Skeletal muscle satellite cell (primary cell): Measurements from ENCODE around the gene CDX1. TPM values are rescaled to one million over a fixed set of nuclear protein-coding genes. Genes with fewer than 3 reads are reported as not detected.

Experiments
- H3K27me3 ChIP-seq: 2 replicates; pipeline ENCODE4 v1.7.0; 2013; ENCODE audit warnings: low read length; ENCODE audit not compliant: control insufficient read depth, insufficient read depth
- H3K36me3 ChIP-seq: 2 replicates; pipeline ENCODE4 v1.7.0; 2013; ENCODE audit warnings: mild to moderate bottlenecking, control low read depth, low read length; ENCODE audit not compliant: insufficient read depth
- H3K4me1 ChIP-seq: 2 replicates; pipeline ENCODE4 v1.7.0; 2013; ENCODE audit warnings: low read length; ENCODE audit not compliant: control insufficient read depth, insufficient read depth
- H3K4me2 ChIP-seq: 2 replicates; pipeline ENCODE4 v1.7.0; 2013; ENCODE audit warnings: mild to moderate bottlenecking, low read length
- H3K4me3 ChIP-seq: 2 replicates; pipeline ENCODE4 v1.7.0; 2013; ENCODE audit warnings: low read length
- H3K9ac ChIP-seq: 2 replicates; pipeline ENCODE4 v1.7.0; 2013; ENCODE audit warnings: mild to moderate bottlenecking, low read depth, low read length, moderate library complexity
- H3K9me3 ChIP-seq: replicated peaks from 2 replicates; pipeline ENCODE4 v1.7.0; 2013; ENCODE audit warnings: mild to moderate bottlenecking, control low read depth, low read length
- total RNA-seq: library from RNA; depleted of rRNA; stranded (reverse); fragments of >200 nt; gene quantifications from 2 replicates; pipeline ENCODE4 v1.2.3, GENCODE V29; 2012; rRNA removed

Gene CDX1
- not detected in 2 replicates for total RNA-seq

DNA sequence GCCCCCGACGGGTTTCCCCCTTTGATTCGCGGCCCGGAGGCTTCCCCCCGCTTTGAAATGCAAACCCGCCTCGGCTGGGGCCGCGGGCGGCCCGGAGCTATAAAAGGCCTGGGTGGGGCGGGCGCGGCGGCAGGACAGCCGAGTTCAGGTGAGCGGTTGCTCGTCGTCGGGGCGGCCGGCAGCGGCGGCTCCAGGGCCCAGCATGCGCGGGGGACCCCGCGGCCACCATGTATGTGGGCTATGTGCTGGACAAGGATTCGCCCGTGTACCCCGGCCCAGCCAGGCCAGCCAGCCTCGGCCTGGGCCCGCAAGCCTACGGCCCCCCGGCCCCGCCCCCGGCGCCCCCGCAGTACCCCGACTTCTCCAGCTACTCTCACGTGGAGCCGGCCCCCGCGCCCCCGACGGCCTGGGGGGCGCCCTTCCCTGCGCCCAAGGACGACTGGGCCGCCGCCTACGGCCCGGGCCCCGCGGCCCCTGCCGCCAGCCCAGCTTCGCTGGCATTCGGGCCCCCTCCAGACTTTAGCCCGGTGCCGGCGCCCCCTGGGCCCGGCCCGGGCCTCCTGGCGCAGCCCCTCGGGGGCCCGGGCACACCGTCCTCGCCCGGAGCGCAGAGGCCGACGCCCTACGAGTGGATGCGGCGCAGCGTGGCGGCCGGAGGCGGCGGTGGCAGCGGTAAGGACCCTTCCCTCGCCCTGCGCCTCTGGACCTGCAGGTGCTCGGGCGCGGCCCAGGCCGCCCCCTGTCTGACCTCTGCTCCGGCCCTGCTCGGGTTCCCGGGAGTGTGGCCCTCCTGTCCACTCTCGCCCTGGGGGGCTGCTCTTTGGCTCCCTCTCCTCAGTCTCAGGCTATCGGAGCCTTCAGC is at the start of gene CDX1:
CDX1 (plus strand) TSS at position 129 of the 862 bp plus-strand sequence; CDS start at position 228, 99 bp downstream.
- H3K36me3 ChIP-seq: no peaks in the 10 kb centered on the region
- no peaks in the 10 kb centered on the region for H3K9me3 ChIP-seq
- peaks cover 27% of the 10 kb centered on the region for H3K27me3 ChIP-seq
- no peak within 1 kb of the TSS for H3K9ac ChIP-seq
- no peak within 1 kb of the TSS for H3K4me3 ChIP-seq
- H3K4me1 ChIP-seq: peaks cover 8% of the 10 kb centered on the region
- H3K4me2 ChIP-seq: no peak within 1 kb of the TSS

DNA sequence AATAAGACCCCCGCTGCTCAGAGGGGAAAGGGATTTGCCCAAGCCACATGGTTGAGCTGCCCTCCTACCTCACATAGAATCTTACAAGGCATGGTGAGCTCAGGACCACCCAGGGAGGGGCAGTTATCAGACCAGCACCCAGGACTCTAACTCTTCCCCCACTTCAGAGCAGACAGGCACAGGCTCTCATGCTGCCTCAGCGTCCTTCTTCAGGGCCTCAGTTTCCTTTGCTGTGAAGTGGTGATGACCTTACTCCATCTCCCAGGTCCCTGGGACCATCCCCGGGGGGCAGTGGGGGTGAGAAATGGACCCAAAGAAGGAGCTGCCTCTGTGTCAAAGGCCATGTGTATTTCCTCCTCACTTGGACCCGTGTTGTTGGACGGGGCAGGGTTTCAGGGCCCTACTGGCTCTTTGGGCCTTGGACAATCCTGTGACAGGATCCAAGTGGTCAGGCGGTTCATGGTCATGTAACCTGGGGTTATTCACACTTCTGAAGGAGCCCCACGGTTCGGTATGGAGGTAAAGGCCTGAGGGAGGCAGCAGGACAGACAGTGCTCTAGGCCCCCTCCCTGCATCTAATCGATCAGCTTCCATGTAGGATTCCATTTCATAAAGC is 48.5 kb upstream of the CDX1 start:
- peaks cover 5% of the 10 kb centered on the region for H3K36me3 ChIP-seq
- no peaks in the 10 kb centered on the region for H3K9me3 ChIP-seq
- no peak overlapping the region for H3K4me3 ChIP-seq
- peaks cover 8% of the 10 kb centered on the region for H3K4me1 ChIP-seq
- no peaks in the 10 kb centered on the region for H3K27me3 ChIP-seq
- H3K4me2 ChIP-seq: no peak overlapping the region
- no peak overlapping the region for H3K9ac ChIP-seq

DNA sequence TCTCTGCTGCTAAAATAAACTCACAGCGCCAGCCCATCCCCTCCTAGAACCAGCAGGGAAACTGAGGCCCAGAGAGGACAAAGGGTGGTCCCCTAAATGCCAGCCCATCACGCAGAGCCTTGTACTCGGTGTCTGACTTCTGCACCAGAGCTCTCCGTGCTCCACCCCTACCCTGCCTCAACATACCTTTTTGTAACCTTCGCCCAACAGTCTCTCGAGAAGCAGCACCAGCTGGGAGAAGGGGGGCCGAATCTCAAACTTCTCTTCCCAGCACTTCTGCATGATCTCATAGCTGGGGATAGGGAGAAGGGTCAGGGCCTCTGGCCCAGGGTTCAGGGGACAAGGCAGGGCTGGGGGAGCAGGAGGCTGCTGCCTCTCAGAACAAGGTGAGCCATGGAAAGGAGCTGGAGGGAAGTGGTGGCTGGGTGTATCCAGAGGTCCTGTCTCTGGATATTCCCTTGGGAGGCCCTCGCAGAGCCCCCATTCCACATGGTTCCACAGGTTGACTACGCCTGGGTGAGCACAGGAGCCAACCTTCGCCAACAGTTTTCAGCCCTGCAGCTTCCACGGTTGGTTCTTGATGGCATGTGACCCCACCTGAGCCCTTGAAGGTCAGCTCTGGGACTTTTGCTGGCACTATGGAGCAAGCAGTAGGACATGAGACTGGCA is 47.9 kb upstream of the CDX1 start:
- no peaks in the 10 kb centered on the region for H3K9me3 ChIP-seq

DNA sequence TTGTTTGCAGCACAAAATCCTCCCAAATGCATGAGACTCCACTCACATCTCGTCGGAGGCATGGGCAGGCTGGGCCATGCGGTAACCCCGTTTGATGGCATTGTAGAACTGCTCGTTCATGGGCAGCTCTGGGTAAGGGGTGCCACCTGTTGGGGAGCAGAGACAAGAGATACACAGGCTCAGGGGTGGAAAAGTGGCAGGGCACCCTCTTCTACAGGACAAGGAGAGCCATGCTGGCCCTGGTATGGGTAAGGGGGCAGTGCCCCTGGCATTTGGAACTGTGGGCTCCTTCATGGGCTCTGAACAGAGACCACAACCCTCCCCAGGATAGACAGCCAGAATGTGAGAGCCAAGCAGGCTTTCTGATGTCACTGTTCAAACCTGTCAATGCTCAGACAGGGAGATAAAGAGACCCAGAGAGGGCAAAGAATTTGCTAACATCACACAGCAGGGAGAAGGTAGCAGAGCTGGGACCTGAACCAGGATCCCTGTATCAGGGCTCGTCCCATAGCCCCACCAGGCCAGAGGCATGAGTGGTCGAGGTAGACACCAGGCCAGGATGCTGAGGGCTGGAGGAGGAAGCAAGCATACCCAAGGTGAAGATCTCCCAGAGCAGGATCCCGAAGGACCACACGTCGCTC is 47.0 kb upstream of the CDX1 start:
- Histone ChIP-seq H3K9me3 (no peaks in the 10 kb centered on the region), H3K9ac (no peak overlapping the region), H3K4me2 (no peak overlapping the region), H3K4me3 (no peak overlapping the region), H3K36me3 (peaks cover 9% of the 10 kb centered on the region), H3K4me1 (peaks cover 4% of the 10 kb centered on the region), H3K27me3 (no peaks in the 10 kb centered on the region)

More for the DNA sequence above, 47.9 kb upstream of the CDX1 start:
- H3K4me2 ChIP-seq: no peak overlapping the region
- H3K4me3 ChIP-seq: no peak overlapping the region
- no peaks in the 10 kb centered on the region for H3K27me3 ChIP-seq
- H3K36me3 ChIP-seq: peaks cover 9% of the 10 kb centered on the region
- no peak overlapping the region for H3K9ac ChIP-seq
- H3K4me1 ChIP-seq: peaks cover 4% of the 10 kb centered on the region

DNA sequence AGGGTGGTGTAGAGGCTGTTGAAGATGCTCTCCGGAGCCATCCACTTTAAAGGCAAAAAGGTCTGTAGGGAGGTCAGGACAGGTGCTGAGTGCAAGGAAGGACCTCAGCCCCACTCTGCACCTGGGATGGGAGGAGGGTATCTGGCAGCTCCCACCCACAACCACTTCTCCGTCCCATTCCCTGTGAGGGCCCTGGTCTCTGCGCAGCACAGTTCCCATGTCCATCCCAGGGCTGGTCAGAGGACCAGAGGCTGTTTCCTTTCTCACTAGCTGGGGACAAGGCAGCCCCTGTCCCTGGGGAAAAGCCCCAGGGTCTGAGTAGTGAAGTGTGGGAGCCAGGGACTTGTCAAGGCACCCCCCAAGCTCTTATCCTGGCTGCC is 46.5 kb upstream of the CDX1 start:
- H3K4me2 ChIP-seq: no peak overlapping the region
- no peaks in the 10 kb centered on the region for H3K9me3 ChIP-seq
- H3K4me3 ChIP-seq: no peak overlapping the region
- peaks cover 4% of the 10 kb centered on the region for H3K4me1 ChIP-seq
- no peaks in the 10 kb centered on the region for H3K27me3 ChIP-seq
- H3K9ac ChIP-seq: no peak overlapping the region
- peaks cover 9% of the 10 kb centered on the region for H3K36me3 ChIP-seq

- Histone ChIP-seq H3K9ac (no peak overlapping the region), H3K4me3 (no peak overlapping the region), H3K9me3 (no peaks in the 10 kb centered on the region), H3K4me2 (no peak overlapping the region), H3K4me1 (peaks cover 4% of the 10 kb centered on the region), H3K36me3 (peaks cover 13% of the 10 kb centered on the region), H3K27me3 (no peaks in the 10 kb centered on the region)
Observed at GRCh38 chr5:150120617-150121447, 45.7 kb upstream of the CDX1 start.

DNA sequence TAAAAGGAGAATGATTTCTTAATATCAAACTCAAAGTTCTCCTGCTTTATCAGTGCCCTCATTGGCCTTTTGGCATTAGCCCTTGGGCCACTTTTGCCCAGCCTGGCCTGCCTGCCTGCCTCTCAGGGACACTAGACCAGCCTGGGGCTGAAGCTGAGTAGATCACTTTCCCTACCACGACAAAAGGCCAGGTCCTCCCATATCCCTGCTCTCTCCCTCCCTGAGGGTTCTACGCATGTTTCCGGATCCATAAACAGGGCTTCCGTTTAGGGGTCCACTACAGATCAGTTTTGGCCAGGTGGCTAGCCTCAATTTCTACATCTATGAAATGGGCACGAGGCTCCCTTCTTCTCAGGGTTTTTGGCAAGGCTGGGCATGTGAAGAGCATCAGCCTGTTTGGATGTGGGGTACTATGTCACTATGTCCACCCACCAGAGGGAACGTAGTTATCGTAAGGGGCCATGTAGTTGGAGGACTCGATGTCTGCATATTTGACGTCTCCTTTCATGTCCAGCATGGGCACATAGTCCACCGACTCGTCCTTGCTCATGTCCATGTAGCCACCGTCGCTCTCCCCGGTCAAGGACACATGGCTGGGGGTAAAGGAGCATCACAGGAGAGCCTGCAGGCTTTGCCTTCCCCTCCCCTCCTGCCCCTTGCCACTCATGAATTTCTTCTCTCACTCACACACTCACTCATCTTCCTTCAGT is 45.0 kb upstream of the CDX1 start:
- H3K36me3 ChIP-seq: peaks cover 13% of the 10 kb centered on the region
- H3K4me3 ChIP-seq: no peak overlapping the region
- no peak overlapping the region for H3K4me2 ChIP-seq

DNA sequence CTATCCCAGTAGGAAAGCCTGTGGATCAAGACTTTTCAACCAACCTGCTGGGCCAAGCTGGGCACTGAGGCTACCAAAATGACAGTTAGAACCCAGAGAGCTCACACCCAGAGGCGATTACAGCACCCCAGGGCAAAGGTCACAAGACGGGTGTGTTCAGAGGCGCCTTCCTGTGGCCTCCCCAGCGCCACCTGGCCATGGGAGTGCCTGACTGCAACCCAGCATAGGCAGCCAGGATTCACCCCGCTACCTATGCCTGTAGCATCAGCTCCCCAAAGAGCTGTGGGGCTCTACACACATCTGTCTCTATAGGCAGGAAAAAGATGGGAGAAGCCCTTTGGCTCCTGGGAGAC is 44.4 kb upstream of the CDX1 start:
- H3K4me3 ChIP-seq: no peak overlapping the region
- H3K36me3 ChIP-seq: peaks cover 13% of the 10 kb centered on the region
- H3K9ac ChIP-seq: no peak overlapping the region
- H3K9me3 ChIP-seq: no peaks in the 10 kb centered on the region
- H3K4me2 ChIP-seq: no peak overlapping the region
- H3K4me1 ChIP-seq: peaks cover under 1% of the 10 kb centered on the region
- no peaks in the 10 kb centered on the region for H3K27me3 ChIP-seq

More for the DNA sequence above, 45.0 kb upstream of the CDX1 start:
- Histone ChIP-seq H3K4me1 (peaks cover 4% of the 10 kb centered on the region), H3K9me3 (no peaks in the 10 kb centered on the region), H3K9ac (no peak overlapping the region), H3K27me3 (no peaks in the 10 kb centered on the region)

- Histone ChIP-seq H3K4me3 (no peak overlapping the region), H3K4me1 (no peaks in the 10 kb centered on the region), H3K36me3 (peaks cover 13% of the 10 kb centered on the region), H3K9ac (no peak overlapping the region), H3K9me3 (no peaks in the 10 kb centered on the region), H3K27me3 (no peaks in the 10 kb centered on the region), H3K4me2 (no peak overlapping the region)
Observed at GRCh38 chr5:150122536-150123481, 43.8 kb upstream of the CDX1 start.
